GM18909 (cell line): Measurements from ENCODE around the gene OS9.

Source experiments
- ATAC-seq: cut with Tn5 transposase; IDR thresholded peaks from one replicate; pipeline ENCODE4 v1.9.1; 2021; ENCODE audit warnings: mild to moderate bottlenecking; ENCODE audit not compliant: unreplicated experiment, poor library complexity

Gene OS9

GRCh38 chr12:57735198-57735855 lies 41.4 kb downstream of the OS9 start:
- ATAC-seq = no peak

- no peak for ATAC-seq
Observed at GRCh38 chr12:57735952-57736740, 42.2 kb downstream of the OS9 start.

DNA sequence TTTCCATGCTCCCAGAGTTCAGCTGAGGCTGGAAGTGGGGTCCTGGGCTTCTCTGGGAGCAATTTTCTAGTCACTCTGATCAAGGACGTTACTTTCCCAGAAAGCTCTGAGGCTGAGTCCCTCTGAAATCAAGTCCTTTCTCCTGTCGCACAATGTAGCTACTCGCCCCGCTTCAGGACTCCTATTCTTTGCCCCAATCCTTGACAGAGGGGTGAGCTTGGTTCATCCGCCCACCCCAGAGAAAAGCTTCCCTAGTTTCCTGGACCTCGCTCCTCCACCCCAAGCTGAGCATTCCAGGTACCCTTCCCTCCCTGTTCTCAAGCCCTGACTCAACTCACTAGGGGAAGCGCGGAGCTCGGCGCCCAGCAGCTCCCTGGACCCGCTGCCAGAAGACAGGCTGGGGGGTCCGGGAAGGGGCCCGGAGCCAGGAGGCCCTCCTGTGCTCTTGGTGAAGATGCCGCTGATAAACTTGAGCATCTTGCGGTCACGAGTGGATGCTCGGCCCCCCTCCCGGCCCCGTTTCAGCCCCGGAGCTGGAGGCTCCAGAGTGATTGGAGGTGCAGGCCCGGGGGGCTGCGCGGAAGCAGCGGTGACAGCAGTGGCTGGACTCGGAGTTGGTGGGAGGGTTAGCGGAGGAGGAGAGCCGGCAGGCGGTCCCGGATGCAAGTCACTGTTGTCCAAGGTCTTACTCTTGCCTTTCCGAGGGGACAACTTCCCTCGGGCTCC lies 43.0 kb downstream of the OS9 start:
- no peak for ATAC-seq

DNA sequence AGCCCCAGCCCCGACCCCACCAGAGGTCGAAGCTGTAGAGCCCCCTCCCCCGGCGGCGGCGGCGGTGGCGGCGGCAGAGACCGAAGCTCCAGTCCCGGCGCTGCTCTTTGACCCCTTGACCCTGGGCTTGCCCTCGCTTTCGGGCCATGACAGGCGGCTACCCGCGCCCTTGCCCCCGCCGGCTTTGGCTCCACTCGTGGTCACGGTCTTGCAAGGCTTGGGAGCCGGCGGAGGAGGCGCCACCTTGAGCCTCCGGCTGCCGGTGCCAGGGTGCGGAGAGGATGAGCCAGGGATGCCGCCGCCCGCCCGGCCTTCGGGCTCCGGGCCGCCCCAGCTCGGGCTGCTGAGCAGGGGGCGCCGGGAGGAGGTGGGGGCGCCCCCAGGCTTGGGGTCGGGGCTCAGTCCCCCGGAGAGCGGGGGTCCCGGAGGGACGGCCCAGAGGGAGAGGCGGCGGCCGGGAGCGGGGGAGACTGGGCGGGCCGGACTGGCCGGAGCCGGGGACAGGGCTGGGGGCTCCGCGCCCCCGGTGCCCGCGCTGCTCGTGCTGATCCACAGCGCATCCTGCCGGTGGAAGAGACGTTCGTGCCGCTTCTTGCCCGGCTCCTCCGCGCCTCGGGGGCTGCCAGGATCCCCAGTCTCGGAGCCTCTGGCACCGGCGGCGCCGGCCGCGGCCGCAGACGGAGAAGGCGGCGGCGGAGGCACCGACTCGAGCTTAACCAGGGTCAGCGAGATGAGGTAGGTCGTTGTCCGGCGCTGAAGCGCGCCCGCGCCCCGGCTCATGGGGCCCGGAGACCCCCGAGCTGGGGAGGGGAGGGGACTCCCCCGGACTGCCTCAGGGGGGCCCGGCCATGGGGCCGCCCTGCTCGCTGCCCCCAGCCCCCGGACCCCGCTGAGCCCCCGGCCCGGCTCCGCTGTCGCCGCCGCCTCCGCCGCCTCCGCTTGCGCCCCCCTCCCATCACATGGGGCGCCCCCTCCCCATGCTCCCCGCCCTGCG lies 43.8 kb downstream of the OS9 start:
- ATAC-seq = no peak

- ATAC-seq = no peak
Observed at GRCh38 chr12:57738661-57739237, 44.8 kb downstream of the OS9 start, which contains the start of gene AGAP2. AGAP2 (minus strand) TSS chr12:57738742; CDS start chr12:57738246, 496 bp downstream.

DNA sequence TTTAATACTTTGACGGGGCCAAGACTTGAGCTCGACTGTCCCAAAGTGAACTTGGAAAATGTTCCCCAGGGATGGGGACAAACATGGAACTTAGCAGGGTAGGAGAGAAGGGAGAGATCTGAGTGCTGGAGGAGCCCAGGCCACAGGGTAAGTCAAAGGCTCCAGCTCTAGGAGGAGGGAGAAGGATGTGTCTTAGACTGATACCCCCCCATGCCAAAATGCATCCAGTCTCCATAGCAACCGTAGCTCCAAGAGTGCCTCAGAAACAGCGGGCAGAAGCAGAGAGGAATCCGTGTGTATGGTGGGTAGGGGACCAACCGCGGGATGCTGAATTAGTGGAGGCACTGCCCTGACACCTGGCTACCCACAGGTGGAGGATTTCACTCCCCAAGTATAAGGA lies 45.5 kb downstream of the OS9 start:
- no peak for ATAC-seq

- no peak for ATAC-seq
Observed at GRCh38 chr12:57739914-57740538, 46.1 kb downstream of the OS9 start.

- ATAC-seq = peak; percentile 56
Observed at GRCh38 chr12:57740656-57741412, 46.9 kb downstream of the OS9 start.

GRCh38 chr12:57741413-57741789 lies 47.5 kb downstream of the OS9 start:
- ATAC-seq = no peak

- ATAC-seq = peak; percentile 61
Observed at GRCh38 chr12:57741844-57742738, 48.2 kb downstream of the OS9 start.

GRCh38 chr12:57743769-57744168 lies 49.8 kb downstream of the OS9 start:
- ATAC-seq = no peak

DNA sequence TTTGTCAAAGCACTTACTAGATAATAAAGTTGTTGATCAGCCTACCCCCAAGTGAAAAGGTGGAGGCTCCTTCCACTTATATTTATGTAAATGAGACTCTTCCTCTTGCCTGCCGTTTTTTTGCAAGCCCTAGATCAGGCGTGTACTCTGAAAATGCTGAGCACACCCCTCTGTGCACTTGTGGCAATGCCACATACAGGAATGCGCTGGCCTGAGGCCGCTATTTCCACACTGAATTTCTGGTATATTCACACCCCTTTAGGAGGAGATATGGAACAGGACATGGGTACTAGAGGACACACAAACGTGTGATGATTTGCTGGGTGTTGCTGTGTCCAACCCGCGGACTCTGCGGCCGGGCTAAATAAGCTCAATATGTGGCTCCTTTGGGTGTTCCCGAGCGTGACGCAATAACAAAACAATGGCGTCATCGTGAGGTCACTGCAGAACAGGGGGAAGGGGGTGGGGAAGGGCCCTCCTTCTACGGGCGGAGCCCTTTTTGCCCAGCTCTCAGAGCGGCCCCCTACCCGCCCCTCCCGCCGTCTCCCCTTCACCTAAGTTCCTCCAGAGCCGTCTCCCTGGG lies 50.4 kb downstream of the OS9 start:
- peak; percentile 36 for ATAC-seq

DNA sequence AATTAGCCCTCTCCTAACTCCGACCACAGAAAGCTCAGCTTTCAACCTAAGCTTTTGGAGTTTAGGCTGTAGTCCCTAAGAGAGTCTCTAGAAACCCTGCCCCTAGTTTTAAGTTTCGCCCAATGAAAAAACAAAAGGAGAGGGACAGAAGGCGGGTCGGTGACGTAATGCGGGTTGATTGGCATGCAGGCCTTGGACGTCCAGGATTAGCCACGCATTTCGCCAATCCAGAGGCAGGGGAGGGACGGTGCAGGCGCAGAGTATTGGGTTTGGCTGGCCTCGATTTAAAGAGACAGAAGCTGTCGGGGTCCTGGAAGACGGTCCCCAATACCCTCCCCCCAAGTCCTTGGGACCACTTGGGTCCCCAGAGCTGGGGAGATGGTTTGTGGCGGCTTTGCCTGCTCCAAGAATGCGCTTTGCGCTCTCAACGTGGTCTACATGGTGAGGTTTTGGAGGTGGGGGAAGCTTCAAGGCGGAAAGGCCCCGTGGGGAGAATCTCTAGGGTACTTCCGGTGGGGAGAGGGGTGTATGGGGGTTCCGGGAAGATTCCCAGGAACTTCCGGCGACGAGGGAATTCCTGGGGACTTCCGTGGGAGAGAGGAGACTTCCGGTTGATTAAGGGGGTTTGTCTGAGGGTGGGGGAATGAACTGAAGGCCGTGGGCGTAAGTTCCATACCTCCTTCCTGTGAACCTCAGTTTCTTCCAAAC lies 51.0 kb downstream of the OS9 start, which contains the start of gene TSPAN31:
Gene TSPAN31, plus strand, starts transcription at position 263 of the 708 bp plus-strand sequence. Its CDS starts 116 bp downstream, at position 379.
- ATAC-seq = peak; percentile 88

DNA sequence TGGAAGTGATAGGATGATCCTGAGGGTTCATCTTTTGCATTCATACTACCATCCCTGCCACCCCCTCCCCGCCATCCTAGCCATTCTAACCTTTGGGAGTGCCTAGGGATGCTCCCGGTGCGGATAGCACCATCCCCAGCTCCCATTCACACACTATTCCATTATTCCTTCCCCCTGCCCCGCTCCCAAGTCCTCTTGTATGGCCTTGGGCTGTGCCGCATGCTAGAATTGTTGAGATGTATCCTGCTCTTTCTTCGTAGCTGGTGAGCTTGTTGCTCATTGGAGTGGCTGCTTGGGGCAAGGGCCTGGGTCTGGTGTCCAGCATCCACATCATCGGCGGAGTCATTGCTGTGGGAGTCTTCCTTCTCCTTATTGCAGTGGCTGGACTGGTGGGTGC lies 51.6 kb downstream of the OS9 start:
- ATAC-seq = no peak

DNA sequence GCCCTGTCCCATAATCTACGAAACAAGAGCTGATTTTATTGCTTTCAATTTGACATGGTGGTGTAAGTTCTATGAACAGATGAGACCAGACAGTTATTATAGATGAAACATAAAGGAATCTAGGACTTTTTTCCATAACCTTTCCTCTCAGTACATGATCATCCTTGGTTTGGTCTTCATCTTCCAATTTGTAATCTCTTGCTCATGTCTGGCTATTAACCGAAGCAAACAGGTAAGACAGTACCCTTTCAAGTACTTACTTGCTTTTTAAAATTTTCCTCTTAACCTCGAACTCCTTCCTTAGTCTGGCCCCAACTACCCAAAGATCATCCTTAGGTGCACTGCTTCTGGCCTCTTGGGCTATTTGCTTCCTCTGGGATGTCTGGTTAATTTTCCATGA lies 52.1 kb downstream of the OS9 start:
- ATAC-seq = no peak

DNA sequence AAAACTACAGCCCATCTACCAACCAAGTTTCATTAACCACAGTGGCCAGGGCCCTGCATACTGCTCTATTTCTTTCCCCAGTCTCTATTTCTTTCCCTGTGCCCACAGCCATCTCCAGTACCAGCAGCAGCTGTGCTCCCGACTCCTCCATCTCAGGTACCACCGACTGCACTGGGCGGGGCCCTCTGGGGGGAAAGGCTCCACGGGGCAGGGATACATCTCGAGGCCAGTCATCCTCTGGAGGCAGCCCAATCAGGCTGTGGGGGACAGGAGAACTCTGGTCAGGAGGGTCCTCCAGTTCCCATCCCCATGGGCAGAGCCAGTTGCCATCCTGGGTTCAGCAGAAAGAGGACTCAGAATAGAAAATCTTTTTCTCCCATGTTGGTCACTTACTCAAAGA lies 55.1 kb downstream of the OS9 start:
- ATAC-seq = no peak
